Measurements from ENCODE around the gene PRKAR2B. TPM values are rescaled to one million over a fixed set of nuclear protein-coding genes. Genes with fewer than 3 reads are reported as not detected.

PRKAR2B gene
- polyA plus RNA-seq, 3 donors: 2.5 to 5.6 (median 3.5) TPM

DNA sequence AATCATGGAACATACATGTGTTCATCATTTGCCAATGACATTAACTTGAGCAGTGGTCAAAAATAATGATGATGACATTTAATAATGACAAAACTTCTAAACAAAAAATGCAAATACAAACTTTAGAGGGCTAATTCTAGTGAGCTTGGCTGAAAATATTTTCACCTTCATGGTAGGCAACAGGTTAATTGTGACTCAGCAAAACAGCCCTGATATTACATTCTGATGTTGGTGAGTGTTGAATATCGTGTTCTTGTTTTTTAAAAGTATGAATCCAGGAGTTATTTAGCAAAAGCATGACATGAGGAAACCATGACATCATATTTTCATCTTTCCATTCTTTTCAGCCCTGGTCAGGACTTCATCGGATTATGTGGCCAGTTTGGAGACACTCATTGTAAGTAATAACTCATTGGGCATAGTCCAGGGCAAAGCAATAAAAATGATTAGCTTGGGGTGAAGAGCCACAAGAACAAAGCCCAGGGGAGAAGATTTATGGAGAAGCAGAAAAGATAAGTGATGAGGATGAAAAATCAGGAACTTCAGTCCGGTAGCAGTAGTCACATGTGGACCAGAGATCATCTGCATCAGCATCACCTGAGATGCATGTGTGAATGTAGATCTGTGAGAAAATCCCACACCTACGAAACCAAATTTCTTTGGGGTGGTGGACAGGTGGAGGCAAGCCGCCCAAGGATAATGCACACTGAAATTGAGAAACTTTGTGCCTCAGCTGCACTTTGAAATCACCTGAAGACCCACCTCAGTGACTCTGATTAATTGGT, 46.8 kb upstream of the PRKAR2B start:
- no peak overlapping the region for H3K9ac ChIP-seq (ENCODE audit: insufficient read depth, low read length, poor library complexity, severe bottlenecking)
- H3K79me2 ChIP-seq (ENCODE audit: insufficient read depth, low read length): no peaks in the 10 kb centered on the region
- intact Hi-C loops (cut with micrococcal nuclease): no loop called here
- Mint-ChIP-seq H3K4me1 (peaks cover 13% of the 10 kb centered on the region), H3K27me3 (ENCODE audit: low read depth in 3 of 3) (peaks cover 0 to 3% (median 0%) of the 10 kb centered on the region in 3 donors), H3K9me3 (peaks cover 0 to 6% (median 0%) of the 10 kb centered on the region in 7 donors), H3K4me3 (no peak overlapping the region), H3K27ac (no peak overlapping the region), H3K36me3 (no peaks in the 10 kb centered on the region)
- no peak overlapping the region for H3K4me2 ChIP-seq (replicated peaks; ENCODE audit: extremely low read depth, low read length, poor library complexity, severe bottlenecking)
- H3K27ac ChIP-seq (ENCODE audit: low read depth in 1 of 2, low read length in 2 of 2): no peak overlapping the region
- H3K27me3 ChIP-seq (ENCODE audit: control insufficient read depth in 2 of 2, insufficient read depth in 2 of 2, low read length in 2 of 2): no peaks in the 10 kb centered on the region
- DNase-seq: no peak
- no peak overlapping the region for H2AFZ ChIP-seq (ENCODE audit: insufficient read depth, low read depth, low read length, poor library complexity, severe bottlenecking)
- 60% methylated on average over 1 of the region's 5 CpGs for WGBS (ENCODE audit: insufficient coverage)
- no peaks in the 10 kb centered on the region for H3K9me3 ChIP-seq (replicated peaks in 1 of 2; ENCODE audit: control insufficient read depth in 1 of 2, insufficient read depth in 1 of 2, low read length in 2 of 2)
- peaks cover 3 to 12% of the 10 kb centered on the region in 2 donors for H3K4me1 ChIP-seq (ENCODE audit: control insufficient read depth in 1 of 2, insufficient read depth in 2 of 2, low read length in 2 of 2)
- no peaks in the 10 kb centered on the region for H4K20me1 ChIP-seq (ENCODE audit: insufficient read depth, low read length)
- TF ChIP-seq, protein P1, sequence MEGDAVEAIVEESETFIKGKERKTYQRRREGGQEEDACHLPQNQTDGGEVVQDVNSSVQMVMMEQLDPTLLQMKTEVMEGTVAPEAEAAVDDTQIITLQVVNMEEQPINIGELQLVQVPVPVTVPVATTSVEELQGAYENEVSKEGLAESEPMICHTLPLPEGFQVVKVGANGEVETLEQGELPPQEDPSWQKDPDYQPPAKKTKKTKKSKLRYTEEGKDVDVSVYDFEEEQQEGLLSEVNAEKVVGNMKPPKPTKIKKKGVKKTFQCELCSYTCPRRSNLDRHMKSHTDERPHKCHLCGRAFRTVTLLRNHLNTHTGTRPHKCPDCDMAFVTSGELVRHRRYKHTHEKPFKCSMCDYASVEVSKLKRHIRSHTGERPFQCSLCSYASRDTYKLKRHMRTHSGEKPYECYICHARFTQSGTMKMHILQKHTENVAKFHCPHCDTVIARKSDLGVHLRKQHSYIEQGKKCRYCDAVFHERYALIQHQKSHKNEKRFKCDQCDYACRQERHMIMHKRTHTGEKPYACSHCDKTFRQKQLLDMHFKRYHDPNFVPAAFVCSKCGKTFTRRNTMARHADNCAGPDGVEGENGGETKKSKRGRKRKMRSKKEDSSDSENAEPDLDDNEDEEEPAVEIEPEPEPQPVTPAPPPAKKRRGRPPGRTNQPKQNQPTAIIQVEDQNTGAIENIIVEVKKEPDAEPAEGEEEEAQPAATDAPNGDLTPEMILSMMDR (IDR thresholded peaks at IDR 0.05): no peak
- H3K36me3 ChIP-seq (replicated peaks in 1 of 2; ENCODE audit: control insufficient read depth in 1 of 2, insufficient read depth in 2 of 2, low read length in 2 of 2): no peaks in the 10 kb centered on the region
- no peak overlapping the region for H3K4me3 ChIP-seq (replicated peaks in 1 of 3; ENCODE audit: low read depth in 2 of 3, low read length in 3 of 3)

DNA sequence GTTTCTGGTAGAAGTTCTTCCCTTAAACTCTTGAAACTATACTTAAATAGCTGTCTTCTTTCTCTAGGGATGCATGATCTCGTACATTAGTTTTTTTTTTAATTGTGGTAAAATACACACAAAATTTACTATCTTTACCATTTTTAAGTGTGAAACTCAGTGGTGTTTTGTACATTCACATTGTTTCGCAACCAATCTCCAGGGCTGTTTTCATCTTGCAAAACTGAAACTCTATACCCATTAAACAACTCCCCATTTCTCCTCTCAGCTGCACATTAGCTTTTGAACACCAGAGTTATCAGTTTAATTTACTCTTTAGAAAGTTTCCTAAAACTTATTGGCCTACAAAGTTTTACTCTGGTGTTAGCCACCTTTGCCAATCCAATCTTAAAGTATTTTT, 45.5 kb upstream of the PRKAR2B start:
- Histone ChIP-seq H3K27ac (ENCODE audit: low read depth in 1 of 2, low read length in 2 of 2) (no peak overlapping the region), H3K4me1 (ENCODE audit: control insufficient read depth in 1 of 2, insufficient read depth in 2 of 2, low read length in 2 of 2) (peaks cover 3 to 10% of the 10 kb centered on the region in 2 donors), H3K79me2 (ENCODE audit: insufficient read depth, low read length) (no peaks in the 10 kb centered on the region), H3K27me3 (ENCODE audit: control insufficient read depth in 2 of 2, insufficient read depth in 2 of 2, low read length in 2 of 2) (no peaks in the 10 kb centered on the region), H3K4me2 (replicated peaks; ENCODE audit: extremely low read depth, low read length, poor library complexity, severe bottlenecking) (no peak overlapping the region), H3K36me3 (replicated peaks in 1 of 2; ENCODE audit: control insufficient read depth in 1 of 2, insufficient read depth in 2 of 2, low read length in 2 of 2) (no peaks in the 10 kb centered on the region), H4K20me1 (ENCODE audit: insufficient read depth, low read length) (no peaks in the 10 kb centered on the region), H3K9me3 (replicated peaks in 1 of 2; ENCODE audit: control insufficient read depth in 1 of 2, insufficient read depth in 1 of 2, low read length in 2 of 2) (no peaks in the 10 kb centered on the region), H3K4me3 (replicated peaks in 1 of 3; ENCODE audit: low read depth in 2 of 3, low read length in 3 of 3) (no peak overlapping the region), H3K9ac (ENCODE audit: insufficient read depth, low read length, poor library complexity, severe bottlenecking) (no peak overlapping the region), H2AFZ (ENCODE audit: insufficient read depth, low read depth, low read length, poor library complexity, severe bottlenecking) (peak overlapping the region; percentile 21)
- Mint-ChIP-seq H3K4me1 (peaks cover 10% of the 10 kb centered on the region), H3K4me3 (peak overlapping the region in 1 of 2 donors; percentile 17), H3K36me3 (no peaks in the 10 kb centered on the region), H3K9me3 (peaks cover 0 to 6% (median 0%) of the 10 kb centered on the region in 7 donors), H3K27ac (peak overlapping the region in 2 of 7 donors; percentile 1 to 55), H3K27me3 (ENCODE audit: low read depth in 3 of 3) (peaks cover 0 to 3% (median 0%) of the 10 kb centered on the region in 3 donors)
- WGBS (ENCODE audit: insufficient coverage): 100% methylated on average over 1 of the region's 2 CpGs
- intact Hi-C loops (cut with micrococcal nuclease): no loop called here
- TF ChIP-seq, protein P1 (IDR thresholded peaks at IDR 0.05): no peak
- DNase-seq: no peak

All from CD14-positive monocyte (primary cell).